H9 (cell line): ENCODE data around the gene MPHOSPH6. TPM values are rescaled to one million over a fixed set of nuclear protein-coding genes. Genes with fewer than 3 reads are reported as not detected.

ENCODE experiments used
- DNase-seq: peaks from one replicate; pipeline ENCODE4 v3.0.0-alpha.2; 2017
- H2AFZ ChIP-seq: one replicate; pipeline ENCODE4 v1.6.1; 2013; ENCODE audit warnings: mild to moderate bottlenecking, low read length, control low read depth, moderate library complexity
- H2AK5ac ChIP-seq: 2 replicates; pipeline ENCODE4 v1.6.1; 2013; ENCODE audit warnings: low read length, control low read depth, mixed read lengths; ENCODE audit not compliant: insufficient read length
- H2BK120ac ChIP-seq: one replicate; pipeline ENCODE4 v1.6.1; 2013; ENCODE audit warnings: low read depth, mild to moderate bottlenecking, low read length, control low read depth, inconsistent platforms; ENCODE audit not compliant: poor library complexity, severe bottlenecking
- H2BK12ac ChIP-seq: 2 replicates; pipeline ENCODE4 v1.6.1; 2013; ENCODE audit warnings: low read length, control low read depth, mixed read lengths, low read depth; ENCODE audit not compliant: insufficient read length
- H2BK15ac ChIP-seq: 2 replicates; pipeline ENCODE4 v1.6.1; 2013; ENCODE audit warnings: low read depth, low read length, control low read depth
- H2BK20ac ChIP-seq: one replicate; pipeline ENCODE4 v1.6.1; 2013; ENCODE audit warnings: low read depth, mild to moderate bottlenecking, low read length, control low read depth, inconsistent platforms; ENCODE audit not compliant: poor library complexity, severe bottlenecking
- H2BK5ac ChIP-seq: 2 replicates; pipeline ENCODE4 v1.6.1; 2013; ENCODE audit warnings: low read length, control low read depth, mixed read lengths; ENCODE audit not compliant: insufficient read length
- H3K14ac ChIP-seq: 2 replicates; pipeline ENCODE4 v1.6.1; 2013; ENCODE audit warnings: low read length, control low read depth; ENCODE audit not compliant: insufficient read depth
- H3K18ac ChIP-seq: 2 replicates; pipeline ENCODE4 v1.6.1; 2013; ENCODE audit warnings: low read depth, mild to moderate bottlenecking, mixed read lengths, low read length, control low read depth; ENCODE audit not compliant: insufficient read length
- H3K23ac ChIP-seq: 2 replicates; pipeline ENCODE4 v1.6.1; 2013; ENCODE audit warnings: low read length, control low read depth, mixed read lengths, low read depth; ENCODE audit not compliant: insufficient read length
- H3K23me2 ChIP-seq: 2 replicates; pipeline ENCODE4 v1.6.1; 2013; ENCODE audit warnings: low read depth, mild to moderate bottlenecking, mixed read lengths, low read length, control low read depth; ENCODE audit not compliant: insufficient read length, poor library complexity, severe bottlenecking
- H3K27ac ChIP-seq: 2 replicates; pipeline ENCODE4 v1.5.1; 2013; ENCODE audit warnings: low read length, control low read depth, mixed read lengths, low read depth; ENCODE audit not compliant: insufficient read length
- H3K27me3 ChIP-seq: 2 replicates; pipeline ENCODE4 v1.6.1; 2013; ENCODE audit warnings: low read length, control low read depth, inconsistent platforms; ENCODE audit not compliant: insufficient read depth
- H3K4ac ChIP-seq: 2 replicates; pipeline ENCODE4 v1.6.1; 2013; ENCODE audit warnings: low read depth, mild to moderate bottlenecking, control low read depth, inconsistent platforms, low read length, moderate library complexity
- H3K4me1 ChIP-seq: 2 replicates; pipeline ENCODE4 v1.6.1; 2013; ENCODE audit warnings: low read length, control low read depth, inconsistent platforms; ENCODE audit not compliant: insufficient read depth
- H3K4me2 ChIP-seq: 2 replicates; pipeline ENCODE4 v1.6.1; 2013; ENCODE audit warnings: low read length, control low read depth, mixed read lengths; ENCODE audit not compliant: insufficient read length, insufficient read depth
- H3K56ac ChIP-seq: 2 replicates; pipeline ENCODE4 v1.6.1; 2013; ENCODE audit warnings: low read depth, mild to moderate bottlenecking, mixed read lengths, low read length, control low read depth; ENCODE audit not compliant: insufficient read length
- H3K79me1 ChIP-seq: 2 replicates; pipeline ENCODE4 v1.6.1; 2013; ENCODE audit warnings: low read depth, mild to moderate bottlenecking, moderate library complexity, low read length, control low read depth, inconsistent platforms; ENCODE audit not compliant: insufficient read depth, poor library complexity, severe bottlenecking
- H3K79me2 ChIP-seq: 2 replicates; pipeline ENCODE4 v1.6.1; 2013; ENCODE audit warnings: low read length, control low read depth, inconsistent platforms; ENCODE audit not compliant: insufficient read depth
- H3K9ac ChIP-seq: 2 replicates; pipeline ENCODE4 v1.6.1; 2013; ENCODE audit warnings: low read length, control low read depth, mixed read lengths; ENCODE audit not compliant: insufficient read length; ENCODE audit errors: extremely low read depth
- H3K9me3 ChIP-seq: one replicate; pipeline ENCODE4 v1.6.1; 2013; ENCODE audit warnings: low read depth, low read length, inconsistent platforms; ENCODE audit not compliant: control insufficient read depth
- H3T11ph ChIP-seq: one replicate; pipeline ENCODE4 v1.6.1; 2013; ENCODE audit warnings: mild to moderate bottlenecking, low read length, control low read depth, inconsistent platforms
- H4K20me1 ChIP-seq: one replicate; pipeline ENCODE4 v1.6.1; 2013; ENCODE audit not compliant: control insufficient read depth, insufficient read length, insufficient read depth
- H4K5ac ChIP-seq: 2 replicates; pipeline ENCODE4 v1.6.1; 2013; ENCODE audit warnings: low read depth, mild to moderate bottlenecking, mixed read lengths, low read length, control low read depth; ENCODE audit not compliant: insufficient read length
- H4K8ac ChIP-seq: replicated peaks from 2 replicates; pipeline ENCODE4 v1.6.1; 2013; ENCODE audit warnings: low read length, control low read depth, mixed read lengths, low read depth; ENCODE audit not compliant: insufficient read length
- H4K91ac ChIP-seq: 2 replicates; pipeline ENCODE4 v1.6.1; 2013; ENCODE audit warnings: low read depth, mild to moderate bottlenecking, moderate library complexity, mixed read lengths, low read length, control low read depth; ENCODE audit not compliant: insufficient read length
- H3K27ac Mint-ChIP-seq, 3 experiments: 2 replicates in 2 of 3; 3 replicates in 1 of 3; pipeline ENCODE4 v1.8.0; 2020 to 2021; ENCODE audit warnings: mixed read lengths in 3 of 3, mild to moderate bottlenecking in 1 of 3, moderate library complexity in 1 of 3
- H3K27me3 Mint-ChIP-seq: 2 replicates; pipeline ENCODE4 v1.8.0; 2021; ENCODE audit warnings: low read depth, mild to moderate bottlenecking, moderate library complexity, mixed read lengths
- H3K36me3 Mint-ChIP-seq, 3 experiments: 2 replicates in 2 of 3; 3 replicates in 1 of 3; pipeline ENCODE4 v1.8.0; 2020 to 2021; ENCODE audit warnings: low read depth in 3 of 3, mixed read lengths in 3 of 3; ENCODE audit not compliant: insufficient read depth in 1 of 3
- H3K4me1 Mint-ChIP-seq, 2 experiments: 2 replicates each; pipeline ENCODE4 v1.8.0; 2020; ENCODE audit warnings: mixed read lengths in 2 of 2
- H3K4me3 Mint-ChIP-seq, 2 experiments: 2 replicates in 1 of 2; 3 replicates in 1 of 2; pipeline ENCODE4 v1.8.0; 2020 to 2021; ENCODE audit warnings: mild to moderate bottlenecking in 2 of 2, mixed read lengths in 2 of 2, moderate library complexity in 1 of 2
- H3K9me3 Mint-ChIP-seq, 2 experiments: 2 replicates in 1 of 2; 3 replicates in 1 of 2; pipeline ENCODE4 v1.8.0; 2020; ENCODE audit warnings: mild to moderate bottlenecking in 2 of 2, mixed read lengths in 2 of 2, moderate library complexity in 1 of 2
- WGBS: extraction: QIAGEN DNeasy Blood & Tissue Kit; methylation state at CpG from one replicate; pipeline ENCODE4 v1.1.7; 2013; ENCODE audit warnings: missing lambda C conversion rate, low lambda C conversion rate, mixed read lengths; ENCODE audit not compliant: insufficient read length; ENCODE audit errors: extremely low coverage; 5-methylcytosine and 5-hydroxymethylcytosine counted together
- total RNA-seq: library from RNA; stranded (reverse); gene quantifications from 2 replicates; pipeline ENCODE4 v1.2.1, GENCODE V29; 2021
- TF ChIP-seq, protein P1 (sequence below): fragments of 200-600 bp; sonication (generic); conservative IDR thresholded peaks from 3 replicates; pipeline ENCODE4 v1.8.0; 2021; ENCODE audit warnings: antibody characterized with exemption, mild to moderate bottlenecking

The MPHOSPH6 gene
- total RNA-seq, 1 experiment from 2014 or later: 38.3 TPM

DNA sequence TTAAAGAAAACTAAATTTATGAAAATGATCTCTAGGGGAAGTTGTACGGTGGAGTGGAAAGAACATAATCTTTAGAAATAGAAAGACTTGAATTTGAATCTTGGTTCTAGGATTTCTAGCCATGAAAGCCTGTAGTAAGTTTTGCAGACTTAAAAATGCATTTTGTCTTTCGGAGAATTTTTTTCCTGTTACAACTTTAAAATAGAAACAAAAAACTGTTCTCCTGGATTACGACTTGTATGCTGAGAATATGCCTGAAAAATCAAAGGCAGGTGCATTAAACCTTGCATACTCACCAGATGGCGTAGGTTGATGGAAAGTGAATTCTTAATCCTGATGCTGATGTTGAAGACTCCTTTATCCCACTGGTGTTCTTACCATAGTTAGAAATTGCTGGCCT is 7.5 kb upstream of the MPHOSPH6 start:
- TF ChIP-seq, protein P1, sequence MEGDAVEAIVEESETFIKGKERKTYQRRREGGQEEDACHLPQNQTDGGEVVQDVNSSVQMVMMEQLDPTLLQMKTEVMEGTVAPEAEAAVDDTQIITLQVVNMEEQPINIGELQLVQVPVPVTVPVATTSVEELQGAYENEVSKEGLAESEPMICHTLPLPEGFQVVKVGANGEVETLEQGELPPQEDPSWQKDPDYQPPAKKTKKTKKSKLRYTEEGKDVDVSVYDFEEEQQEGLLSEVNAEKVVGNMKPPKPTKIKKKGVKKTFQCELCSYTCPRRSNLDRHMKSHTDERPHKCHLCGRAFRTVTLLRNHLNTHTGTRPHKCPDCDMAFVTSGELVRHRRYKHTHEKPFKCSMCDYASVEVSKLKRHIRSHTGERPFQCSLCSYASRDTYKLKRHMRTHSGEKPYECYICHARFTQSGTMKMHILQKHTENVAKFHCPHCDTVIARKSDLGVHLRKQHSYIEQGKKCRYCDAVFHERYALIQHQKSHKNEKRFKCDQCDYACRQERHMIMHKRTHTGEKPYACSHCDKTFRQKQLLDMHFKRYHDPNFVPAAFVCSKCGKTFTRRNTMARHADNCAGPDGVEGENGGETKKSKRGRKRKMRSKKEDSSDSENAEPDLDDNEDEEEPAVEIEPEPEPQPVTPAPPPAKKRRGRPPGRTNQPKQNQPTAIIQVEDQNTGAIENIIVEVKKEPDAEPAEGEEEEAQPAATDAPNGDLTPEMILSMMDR: no peak
- no peak overlapping the region for H2BK20ac ChIP-seq
- no peak overlapping the region for H3K23ac ChIP-seq
- Mint-ChIP-seq H3K4me3 (no peak overlapping the region), H3K36me3 (no peaks in the 10 kb centered on the region), H3K27ac (no peak overlapping the region), H3K9me3 (no peaks in the 10 kb centered on the region), H3K4me1 (peaks cover 5 to 6% of the 10 kb centered on the region in 2 experiments), H3K27me3 (peaks cover 40% of the 10 kb centered on the region)
- no peaks in the 10 kb centered on the region for H3K27me3 ChIP-seq
- no CpG with 5 or more reads among the region's 4 CpGs for WGBS
- H3K27ac ChIP-seq: no peak overlapping the region
- no peaks in the 10 kb centered on the region for H3K4me1 ChIP-seq
- H4K5ac ChIP-seq: no peak overlapping the region
- H3K9ac ChIP-seq: no peak overlapping the region
- H2AFZ ChIP-seq: no peak overlapping the region
- no peak overlapping the region for H2BK120ac ChIP-seq
- no peak overlapping the region for H2AK5ac ChIP-seq
- H2BK12ac ChIP-seq: no peak overlapping the region
- no peaks in the 10 kb centered on the region for H4K20me1 ChIP-seq
- H4K91ac ChIP-seq: no peak overlapping the region
- H3K9me3 ChIP-seq: no peaks in the 10 kb centered on the region
- no peak for DNase-seq
- no peaks in the 10 kb centered on the region for H3K23me2 ChIP-seq
- H2BK15ac ChIP-seq: no peak overlapping the region
- no peak overlapping the region for H3T11ph ChIP-seq
- H4K8ac ChIP-seq: no peak overlapping the region
- no peak overlapping the region for H3K14ac ChIP-seq
- H3K79me1 ChIP-seq: no peaks in the 10 kb centered on the region
- no peaks in the 10 kb centered on the region for H3K79me2 ChIP-seq
- no peak overlapping the region for H3K4ac ChIP-seq
- H3K56ac ChIP-seq: no peak overlapping the region
- H2BK5ac ChIP-seq: no peak overlapping the region
- no peak overlapping the region for H3K4me2 ChIP-seq
- H3K18ac ChIP-seq: no peak overlapping the region
